ENCODE measurements around the gene CSNK2A1.

CSNK2A1 gene

DNA sequence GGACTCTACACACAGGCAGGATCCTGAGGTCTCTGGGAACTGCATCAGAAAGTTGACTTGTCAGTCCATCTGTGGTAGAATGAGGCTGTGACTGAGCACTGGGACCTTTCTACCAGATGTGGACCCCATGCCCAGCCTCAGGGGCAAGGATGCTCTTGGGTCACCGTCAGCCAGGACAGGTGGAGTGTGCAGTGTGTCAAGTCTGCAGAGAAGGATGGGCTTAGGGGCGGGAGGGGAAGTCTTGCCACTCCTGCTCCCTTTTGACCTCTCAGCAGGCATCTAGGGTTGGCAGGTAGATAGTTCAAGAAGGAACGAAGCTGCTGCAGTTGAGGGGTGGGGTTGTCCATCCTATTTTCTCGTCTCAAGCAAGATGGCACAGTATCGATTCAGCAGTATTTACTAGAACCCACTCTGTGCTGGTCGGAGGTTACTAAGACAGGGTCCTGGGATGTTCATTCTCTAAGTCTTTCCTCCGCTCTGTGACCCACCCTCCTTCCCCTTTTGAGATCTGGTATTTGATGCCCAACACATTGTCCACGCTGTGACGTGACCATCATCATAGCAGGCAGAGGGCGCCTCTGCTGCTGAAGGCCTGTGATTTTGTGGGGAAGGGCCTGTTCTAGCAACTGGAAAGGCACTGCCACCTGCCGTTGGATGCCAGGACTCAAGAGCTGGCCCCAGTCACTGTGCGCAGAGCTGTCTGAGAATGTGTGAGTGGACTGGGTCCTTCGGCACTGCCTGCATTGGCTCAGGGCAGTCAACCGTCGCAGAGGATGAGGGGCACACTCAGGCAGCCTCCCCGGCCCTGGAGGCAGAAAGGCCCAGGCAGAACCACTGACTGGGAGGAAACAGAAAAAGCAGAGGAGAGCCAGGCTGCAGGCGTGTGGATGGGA is 112.3 kb downstream of the CSNK2A1 start:
- H3K36me3 ChIP-seq (ENCODE audit: control insufficient read depth, insufficient read depth, low read length), result peaks cover 22% of the 10 kb centered on the region

DNA sequence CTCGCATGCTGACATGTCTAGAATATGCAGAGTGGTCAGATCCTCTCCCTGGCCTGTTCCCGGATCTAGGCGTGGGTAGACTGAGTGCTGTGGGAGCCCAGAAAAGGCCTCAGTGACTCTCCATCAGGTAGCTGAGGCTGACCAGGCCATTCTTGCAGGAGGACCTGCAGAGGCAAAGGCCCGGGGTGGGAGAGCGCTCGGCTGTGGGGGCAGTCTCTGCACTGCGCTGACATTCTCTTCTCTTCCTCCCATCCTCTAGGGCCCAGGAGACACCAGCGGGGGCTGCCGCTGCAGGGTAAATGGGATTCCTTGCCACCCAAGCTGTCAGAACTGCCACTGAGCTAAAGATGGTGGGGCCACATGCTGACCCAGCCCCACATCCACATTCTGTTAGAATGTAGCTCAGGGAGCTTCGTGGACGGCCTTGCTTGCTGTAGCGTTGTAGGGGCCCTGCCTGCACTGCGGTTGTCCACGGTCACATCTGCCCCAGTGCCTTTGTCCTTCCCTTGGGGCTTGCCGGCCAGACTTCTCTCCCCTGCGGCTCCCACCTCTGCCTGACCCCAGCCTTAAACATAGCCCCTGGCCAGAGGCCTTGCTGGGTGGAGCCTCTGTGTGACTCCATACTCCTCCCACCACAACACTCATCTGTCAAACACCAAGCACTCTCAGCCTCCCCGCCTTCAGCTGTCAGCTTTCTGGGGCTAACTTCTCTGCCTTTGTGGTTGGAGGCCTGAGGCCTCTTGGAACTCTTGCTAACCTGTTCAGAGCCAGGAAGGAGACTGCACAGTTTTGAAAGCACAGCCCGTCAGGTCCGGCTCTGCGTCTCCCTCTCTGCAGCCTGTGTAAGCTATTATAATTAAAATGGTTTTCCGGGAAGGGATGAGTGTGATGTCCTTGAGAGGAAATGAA is 113.2 kb downstream of the CSNK2A1 start:
- Histone ChIP-seq H3K36me3 (ENCODE audit: control insufficient read depth, insufficient read depth, low read length) (peaks cover 17% of the 10 kb centered on the region), H3K4me3 (ENCODE audit: low read depth, low read length) (no peak overlapping the region), H3K4me1 (ENCODE audit: control insufficient read depth, insufficient read depth, low read length) (peaks cover 2% of the 10 kb centered on the region)

More for the DNA sequence above, 112.3 kb downstream of the CSNK2A1 start:
- Histone ChIP-seq H3K27me3 (ENCODE audit: control insufficient read depth, insufficient read depth, low read length) (peaks cover 19% of the 10 kb centered on the region), H3K4me1 (ENCODE audit: control insufficient read depth, insufficient read depth, low read length) (peaks cover 2% of the 10 kb centered on the region), H3K9me3 (ENCODE audit: control insufficient read depth, insufficient read depth, low read length) (no peaks in the 10 kb centered on the region), H3K9ac (ENCODE audit: low read depth, low read length) (no peak overlapping the region), H3K4me3 (ENCODE audit: low read depth, low read length) (no peak overlapping the region)

GRCh38 chr20:428658-429200 is 114.9 kb downstream of the CSNK2A1 start:
- Histone ChIP-seq H3K27me3 (ENCODE audit: control insufficient read depth, insufficient read depth, low read length) (peaks cover 4% of the 10 kb centered on the region), H3K36me3 (ENCODE audit: control insufficient read depth, insufficient read depth, low read length) (peaks cover 17% of the 10 kb centered on the region), H3K9me3 (ENCODE audit: control insufficient read depth, insufficient read depth, low read length) (no peaks in the 10 kb centered on the region), H3K4me1 (ENCODE audit: control insufficient read depth, insufficient read depth, low read length) (no peaks in the 10 kb centered on the region), H3K9ac (ENCODE audit: low read depth, low read length) (no peak overlapping the region), H3K4me3 (ENCODE audit: low read depth, low read length) (no peak overlapping the region)

More for the DNA sequence above, 113.2 kb downstream of the CSNK2A1 start:
- Histone ChIP-seq H3K9me3 (ENCODE audit: control insufficient read depth, insufficient read depth, low read length) (no peaks in the 10 kb centered on the region), H3K9ac (ENCODE audit: low read depth, low read length) (no peak overlapping the region), H3K27me3 (ENCODE audit: control insufficient read depth, insufficient read depth, low read length) (peaks cover 10% of the 10 kb centered on the region)

GRCh38 chr20:427849-428657 is 115.5 kb downstream of the CSNK2A1 start:
- no peak overlapping the region for H3K9ac ChIP-seq (ENCODE audit: low read depth, low read length)
- H3K36me3 ChIP-seq (ENCODE audit: control insufficient read depth, insufficient read depth, low read length), result peaks cover 17% of the 10 kb centered on the region
- no peaks in the 10 kb centered on the region for H3K9me3 ChIP-seq (ENCODE audit: control insufficient read depth, insufficient read depth, low read length)
- H3K4me3 ChIP-seq (ENCODE audit: low read depth, low read length), result no peak overlapping the region
- no peaks in the 10 kb centered on the region for H3K27me3 ChIP-seq (ENCODE audit: control insufficient read depth, insufficient read depth, low read length)
- no peaks in the 10 kb centered on the region for H3K4me1 ChIP-seq (ENCODE audit: control insufficient read depth, insufficient read depth, low read length)

GRCh38 chr20:427401-427800 is 116.2 kb downstream of the CSNK2A1 start:
- Histone ChIP-seq H3K4me1 (ENCODE audit: control insufficient read depth, insufficient read depth, low read length) (no peaks in the 10 kb centered on the region), H3K27me3 (ENCODE audit: control insufficient read depth, insufficient read depth, low read length) (no peaks in the 10 kb centered on the region), H3K9ac (ENCODE audit: low read depth, low read length) (no peak overlapping the region), H3K4me3 (ENCODE audit: low read depth, low read length) (no peak overlapping the region), H3K9me3 (ENCODE audit: control insufficient read depth, insufficient read depth, low read length) (no peaks in the 10 kb centered on the region), H3K36me3 (ENCODE audit: control insufficient read depth, insufficient read depth, low read length) (peaks cover 19% of the 10 kb centered on the region)

DNA sequence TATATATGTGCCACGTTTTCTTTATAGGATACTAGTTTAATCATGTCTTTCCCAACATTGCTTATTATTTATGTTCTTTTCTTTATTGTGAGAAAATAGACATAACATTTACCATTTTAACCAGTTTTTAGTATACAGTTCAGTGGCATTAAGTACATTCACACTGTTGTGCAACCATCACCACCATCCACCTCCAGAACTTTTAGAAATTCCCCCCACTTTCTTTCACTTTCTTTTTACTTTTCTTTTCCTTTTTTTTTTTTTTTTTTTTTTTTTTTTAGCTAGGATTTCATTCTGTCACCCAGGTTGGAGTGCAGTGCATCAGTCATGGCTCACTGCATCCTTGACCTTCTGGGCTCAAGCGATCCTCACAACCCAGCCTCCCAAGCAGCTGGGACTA is 117.0 kb downstream of the CSNK2A1 start:
- peaks cover 26% of the 10 kb centered on the region for H3K36me3 ChIP-seq (ENCODE audit: control insufficient read depth, insufficient read depth, low read length)
- H3K4me1 ChIP-seq (ENCODE audit: control insufficient read depth, insufficient read depth, low read length), result no peaks in the 10 kb centered on the region
- no peak overlapping the region for H3K9ac ChIP-seq (ENCODE audit: low read depth, low read length)
- no peak overlapping the region for H3K4me3 ChIP-seq (ENCODE audit: low read depth, low read length)
- H3K9me3 ChIP-seq (ENCODE audit: control insufficient read depth, insufficient read depth, low read length), result no peaks in the 10 kb centered on the region
- no peaks in the 10 kb centered on the region for H3K27me3 ChIP-seq (ENCODE audit: control insufficient read depth, insufficient read depth, low read length)

Measured in iPS-15b (cell line).